DOHH2 (cell line): Measurements from ENCODE around the gene GNAO1.

Source experiments
- CTCF ChIP-seq: fragments of 200-600 bp; sonication (generic); IDR thresholded peaks from one replicate; pipeline ENCODE4 v1.5.1; 2014; ENCODE audit warnings: antibody characterized with exemption, mild to moderate bottlenecking, low read depth, low read length; ENCODE audit not compliant: poor library complexity, severe bottlenecking
- EZH2phosphoT487 ChIP-seq: fragments of 200-600 bp; sonication (generic); IDR thresholded peaks from 2 replicates; pipeline ENCODE4 v1.6.1; 2017; ENCODE audit warnings: borderline replicate concordance, mild to moderate bottlenecking, antibody characterized with exemption, low read length, moderate library complexity, mixed read lengths

- no peak for TF ChIP-seq CTCF
- no peak for TF ChIP-seq EZH2phosphoT487
These were observed 128.1 kb downstream of the GNAO1 start for GRCh38 chr16:56319376-56319775.
